PFSK-1 (cell line): ENCODE measurements around the gene FLII.

ENCODE experiments used
- FOXP2 ChIP-seq: optimal IDR thresholded peaks from 2 replicates; pipeline ENCODE3; 2011; ENCODE audit warnings: borderline replicate concordance, control low read depth, inconsistent platforms; ENCODE audit not compliant: insufficient read depth; ENCODE audit errors: extremely low read length, extremely low read depth
- POLR2AphosphoS5 ChIP-seq: IDR thresholded peaks from 2 replicates; pipeline ENCODE4 v1.6.1; 2012; ENCODE audit warnings: low read depth, mild to moderate bottlenecking, control low read depth, low read length, moderate library complexity
- REST ChIP-seq, 2 experiments: IDR thresholded peaks; 2 replicates each; pipeline versions ENCODE4 v1.6.1 to v1.8.0; 2011 to 2012; ENCODE audit warnings: low read depth in 2 of 2, low read length in 2 of 2, control low read depth in 1 of 2, inconsistent platforms in 1 of 2, mild to moderate bottlenecking in 1 of 2, moderate library complexity in 1 of 2; ENCODE audit not compliant: insufficient read depth in 1 of 2
- SIN3A ChIP-seq: IDR thresholded peaks from 2 replicates; pipeline ENCODE4 v1.6.1; 2012; ENCODE audit warnings: mild to moderate bottlenecking, low read length, moderate library complexity, borderline replicate concordance; ENCODE audit not compliant: insufficient read depth
- TAF1 ChIP-seq: IDR thresholded peaks from 2 replicates; pipeline ENCODE4 v1.6.1; 2012; ENCODE audit warnings: low read length, control low read depth, borderline replicate concordance; ENCODE audit not compliant: insufficient read depth

Gene FLII

GRCh38 chr17:18227635-18228034 is 30.9 kb downstream of the FLII start:
- TF ChIP-seq POLR2AphosphoS5 = no peak
- no peak for TF ChIP-seq SIN3A
- no peak for TF ChIP-seq REST (IDR thresholded peaks at IDR 0.05; ENCODE audit: insufficient read depth in 1 of 2, low read depth in 2 of 2, low read length in 2 of 2)
- no peak for TF ChIP-seq TAF1
- no peak for TF ChIP-seq FOXP2

GRCh38 chr17:18226284-18226945 is 32.1 kb downstream of the FLII start:
- no peak for TF ChIP-seq POLR2AphosphoS5
- TF ChIP-seq SIN3A = no peak
- no peak for TF ChIP-seq REST (IDR thresholded peaks at IDR 0.05; ENCODE audit: insufficient read depth in 1 of 2, low read depth in 2 of 2, low read length in 2 of 2)
- no peak for TF ChIP-seq FOXP2
- no peak for TF ChIP-seq TAF1

- no peak for TF ChIP-seq TAF1
- no peak for TF ChIP-seq FOXP2
- no peak for TF ChIP-seq POLR2AphosphoS5
- TF ChIP-seq REST (IDR thresholded peaks at IDR 0.05; ENCODE audit: insufficient read depth in 1 of 2, low read depth in 2 of 2, low read length in 2 of 2) = no peak
- no peak for TF ChIP-seq SIN3A
Measured at GRCh38 chr17:18225642-18226283, 32.8 kb downstream of the FLII start.

GRCh38 chr17:18225121-18225641 is 33.4 kb downstream of the FLII start, which contains the start of gene LLGL1:
TSS of gene LLGL1 (plus strand) at chr17:18225635. CDS start at chr17:18225683, 48 bp downstream.
- TF ChIP-seq TAF1 = 0 out of 2 replicates have a peak, but pooled peaks have one; percentile 48
- no peak for TF ChIP-seq SIN3A
- no peak for TF ChIP-seq FOXP2
- no peak for TF ChIP-seq REST (IDR thresholded peaks at IDR 0.05; ENCODE audit: insufficient read depth in 1 of 2, low read depth in 2 of 2, low read length in 2 of 2)
- TF ChIP-seq POLR2AphosphoS5 = no peak
